ENCODE measurements around the gene FOXA3. TPM values are rescaled to one million over a fixed set of nuclear protein-coding genes. Genes with fewer than 3 reads are reported as not detected.

FOXA3 gene
- total RNA-seq, 1 donor from 2014 or later: 0.59 TPM

- peaks cover 9% of the 10 kb centered on the region for H3K4me1 ChIP-seq (ENCODE audit: insufficient read depth, low read length)
- H3K9me3 ChIP-seq (ENCODE audit: insufficient read depth, low read depth, low read length): no peaks in the 10 kb centered on the region
- Mint-ChIP-seq H3K36me3 (ENCODE audit: low read depth, unreplicated experiment) (peaks cover 13% of the 10 kb centered on the region), H3K4me3 (ENCODE audit: unreplicated experiment) (peak overlapping the region; percentile 81), H3K4me1 (ENCODE audit: low read depth, unreplicated experiment) (peaks cover 8% of the 10 kb centered on the region), H3K27me3 (ENCODE audit: low read depth, unreplicated experiment) (peaks cover 2% of the 10 kb centered on the region), H3K9me3 (ENCODE audit: unreplicated experiment) (no peaks in the 10 kb centered on the region), H3K27ac (ENCODE audit: unreplicated experiment) (no peak overlapping the region)
- DNase-seq (ENCODE audit: low read depth): no peak
- no peaks in the 10 kb centered on the region for H3K27me3 ChIP-seq (ENCODE audit: insufficient read depth, low read length)
- peak overlapping the region; percentile 100 for H3K4me2 ChIP-seq (ENCODE audit: low read length)
- peaks cover 14% of the 10 kb centered on the region for H4K20me1 ChIP-seq (ENCODE audit: insufficient read depth, low read length)
- peak overlapping the region; percentile 73 for H2AFZ ChIP-seq (ENCODE audit: low read depth, low read length)
- peak overlapping the region; percentile 4 for H3K9ac ChIP-seq (ENCODE audit: low read length)
- H3K27ac ChIP-seq (ENCODE audit: low read depth, low read length): no peak overlapping the region
- no peaks in the 10 kb centered on the region for H3K36me3 ChIP-seq (ENCODE audit: insufficient read depth, low read length)
- TF ChIP-seq, protein P1, sequence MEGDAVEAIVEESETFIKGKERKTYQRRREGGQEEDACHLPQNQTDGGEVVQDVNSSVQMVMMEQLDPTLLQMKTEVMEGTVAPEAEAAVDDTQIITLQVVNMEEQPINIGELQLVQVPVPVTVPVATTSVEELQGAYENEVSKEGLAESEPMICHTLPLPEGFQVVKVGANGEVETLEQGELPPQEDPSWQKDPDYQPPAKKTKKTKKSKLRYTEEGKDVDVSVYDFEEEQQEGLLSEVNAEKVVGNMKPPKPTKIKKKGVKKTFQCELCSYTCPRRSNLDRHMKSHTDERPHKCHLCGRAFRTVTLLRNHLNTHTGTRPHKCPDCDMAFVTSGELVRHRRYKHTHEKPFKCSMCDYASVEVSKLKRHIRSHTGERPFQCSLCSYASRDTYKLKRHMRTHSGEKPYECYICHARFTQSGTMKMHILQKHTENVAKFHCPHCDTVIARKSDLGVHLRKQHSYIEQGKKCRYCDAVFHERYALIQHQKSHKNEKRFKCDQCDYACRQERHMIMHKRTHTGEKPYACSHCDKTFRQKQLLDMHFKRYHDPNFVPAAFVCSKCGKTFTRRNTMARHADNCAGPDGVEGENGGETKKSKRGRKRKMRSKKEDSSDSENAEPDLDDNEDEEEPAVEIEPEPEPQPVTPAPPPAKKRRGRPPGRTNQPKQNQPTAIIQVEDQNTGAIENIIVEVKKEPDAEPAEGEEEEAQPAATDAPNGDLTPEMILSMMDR (IDR thresholded peaks at IDR 0.05; ENCODE audit: insufficient read depth, low read depth, low read length): no peak
- no peak for TF ChIP-seq EZH2 (IDR thresholded peaks at IDR 0.05; ENCODE audit: insufficient read depth, low read length)
- H3K4me3 ChIP-seq (ENCODE audit: insufficient read depth, low read depth, low read length): peak overlapping the region; percentile 48
- FAIRE-seq: no peak
- peaks cover 4% of the 10 kb centered on the region for H3K79me2 ChIP-seq (ENCODE audit: insufficient read depth, low read length)
Measured at GRCh38 chr19:45901432-45901911, 37.3 kb downstream of the FOXA3 start.

DNA sequence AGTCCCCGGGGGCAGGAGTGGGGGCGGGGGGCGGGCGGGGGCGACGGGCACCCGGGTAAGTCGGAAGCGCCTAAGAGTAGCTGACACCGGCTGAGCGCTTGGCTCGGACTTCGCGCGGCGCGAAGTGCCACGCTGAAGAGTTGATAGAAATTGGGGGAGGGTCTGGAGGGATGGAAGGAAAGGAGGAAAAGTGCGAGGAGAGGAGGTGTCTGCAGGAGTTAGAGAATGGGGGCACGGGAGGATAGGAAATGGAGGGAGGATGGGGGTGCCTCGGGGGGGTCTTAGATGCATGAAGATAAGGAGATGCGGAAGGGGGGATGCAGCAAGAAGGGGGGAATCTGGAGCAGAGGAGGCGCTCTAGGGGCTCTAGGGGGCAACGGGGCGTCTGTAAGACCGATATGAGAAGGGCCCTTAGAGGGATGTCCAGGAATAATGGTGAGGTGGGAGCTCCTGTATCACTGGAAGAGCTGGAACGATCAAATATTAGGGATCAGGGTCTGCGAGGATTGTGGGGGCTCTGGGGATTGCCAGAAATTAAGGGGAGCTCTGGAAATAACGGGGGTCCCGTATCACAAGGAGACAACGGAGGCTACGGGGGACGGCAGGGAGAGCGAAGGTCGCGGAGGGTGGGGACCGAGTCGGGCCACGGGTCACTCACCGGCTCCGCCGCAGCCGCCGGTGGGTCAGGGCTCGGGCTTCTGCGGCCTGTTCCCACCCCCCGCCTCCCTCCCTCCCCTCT is 38.0 kb downstream of the FOXA3 start, which contains the start of gene MYPOP:
TSS of gene MYPOP (minus strand) at position 702 of the 739 bp plus-strand sequence. CDS start 840 bp downstream, outside the sequence.
- Mint-ChIP-seq H3K27me3 (ENCODE audit: low read depth, unreplicated experiment) (peaks cover 2% of the 10 kb centered on the region), H3K4me1 (ENCODE audit: low read depth, unreplicated experiment) (peaks cover 10% of the 10 kb centered on the region), H3K9me3 (ENCODE audit: unreplicated experiment) (no peaks in the 10 kb centered on the region), H3K36me3 (ENCODE audit: low read depth, unreplicated experiment) (peaks cover 11% of the 10 kb centered on the region), H3K4me3 (ENCODE audit: unreplicated experiment) (peak within 1 kb of the TSS; percentile 95), H3K27ac (ENCODE audit: unreplicated experiment) (peak within 1 kb of the TSS; percentile 62)
- FAIRE-seq (no peak), DNase-seq (ENCODE audit: low read depth) (no peak)
- peak within 1 kb of the TSS; percentile 87 for H3K9ac ChIP-seq (ENCODE audit: low read length)
- H3K9me3 ChIP-seq (ENCODE audit: insufficient read depth, low read depth, low read length): no peaks in the 10 kb centered on the region
- H3K27me3 ChIP-seq (ENCODE audit: insufficient read depth, low read length): no peaks in the 10 kb centered on the region
- peak within 1 kb of the TSS; percentile 100 for H3K4me2 ChIP-seq (ENCODE audit: low read length)
- peak within 1 kb of the TSS; percentile 84 for H3K4me3 ChIP-seq (ENCODE audit: insufficient read depth, low read depth, low read length)
- H3K36me3 ChIP-seq (ENCODE audit: insufficient read depth, low read length): no peaks in the 10 kb centered on the region
- H2AFZ ChIP-seq (ENCODE audit: low read depth, low read length): peak within 1 kb of the TSS; percentile 98
- peak within 1 kb of the TSS; percentile 24 for H3K27ac ChIP-seq (ENCODE audit: low read depth, low read length)
- H4K20me1 ChIP-seq (ENCODE audit: insufficient read depth, low read length): peaks cover 14% of the 10 kb centered on the region
- H3K4me1 ChIP-seq (ENCODE audit: insufficient read depth, low read length): peaks cover 9% of the 10 kb centered on the region
- TF ChIP-seq, protein P1 (IDR thresholded peaks at IDR 0.05; ENCODE audit: insufficient read depth, low read depth, low read length): no peak
- TF ChIP-seq EZH2 (IDR thresholded peaks at IDR 0.05; ENCODE audit: insufficient read depth, low read length): no peak
- peaks cover 4% of the 10 kb centered on the region for H3K79me2 ChIP-seq (ENCODE audit: insufficient read depth, low read length)
